WI38 (cell line): Measurements from ENCODE around the gene SYN1.

Experiments used
- H3K4me3 ChIP-seq: 2 replicates; pipeline ENCODE4 v1.5.1; 2011; ENCODE audit warnings: low read depth, mild to moderate bottlenecking, control low read depth, low read length
- CTCF ChIP-seq: IDR thresholded peaks from 2 replicates; pipeline ENCODE4 v1.5.1; 2012; ENCODE audit warnings: low read depth, mild to moderate bottlenecking, control low read depth, low read length

SYN1 gene

GRCh38 chrX:47623540-47624027, 3.9 kb upstream of the SYN1 start:
- TF ChIP-seq CTCF, result no peak
- peak overlapping the region; percentile 33 for H3K4me3 ChIP-seq

GRCh38 chrX:47621851-47622250, 2.2 kb upstream of the SYN1 start:
- no peak overlapping the region for H3K4me3 ChIP-seq
- no peak for TF ChIP-seq CTCF

DNA sequence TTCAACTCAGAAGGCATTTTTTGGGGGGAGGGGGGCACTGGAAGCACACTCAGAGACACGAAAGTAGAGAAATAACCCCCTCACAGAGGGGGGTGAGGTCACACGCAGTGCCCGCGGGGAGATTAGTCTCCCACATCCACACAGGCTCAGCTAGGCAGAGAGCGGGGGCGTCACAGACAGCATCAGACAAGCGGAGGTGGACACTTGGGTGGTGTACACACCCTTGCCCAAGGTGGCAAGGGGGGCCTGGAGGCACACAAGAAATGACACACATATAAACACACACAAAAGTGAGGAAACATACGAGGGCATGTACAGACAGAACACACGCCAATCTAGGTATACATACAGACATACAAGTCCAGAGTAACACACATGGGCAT, 637 bp upstream of the SYN1 start:
- TF ChIP-seq CTCF, result no peak
- H3K4me3 ChIP-seq, result no peak overlapping the region

DNA sequence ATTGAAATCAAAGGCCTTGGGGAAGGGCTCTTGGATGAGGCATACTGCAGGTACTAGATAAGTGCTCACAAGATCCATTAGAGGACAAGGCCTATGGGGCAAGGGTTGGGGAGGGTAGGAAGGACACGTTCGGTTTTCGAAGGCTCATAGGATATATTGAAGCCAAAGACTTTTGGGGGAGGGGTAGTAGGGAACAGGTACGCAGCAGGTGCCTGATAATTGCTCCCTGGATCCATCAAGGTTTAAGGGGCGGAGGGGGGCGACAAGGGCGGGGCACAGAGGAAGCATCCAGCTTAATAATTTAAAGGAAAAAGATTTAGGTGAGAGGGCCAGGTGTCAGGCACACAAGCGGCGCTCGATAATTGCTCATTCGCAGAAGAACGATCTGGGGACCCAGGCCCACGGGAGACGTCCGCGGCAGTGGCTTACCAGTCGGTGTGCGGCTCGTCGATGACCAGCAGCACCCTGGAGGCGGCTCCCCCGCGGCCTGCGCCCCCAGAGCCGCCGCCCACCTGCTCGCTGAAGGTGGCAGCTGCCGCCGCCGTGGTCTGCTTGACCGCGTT, 653 bp downstream of the SYN1 start:
- no peak overlapping the region for H3K4me3 ChIP-seq

DNA sequence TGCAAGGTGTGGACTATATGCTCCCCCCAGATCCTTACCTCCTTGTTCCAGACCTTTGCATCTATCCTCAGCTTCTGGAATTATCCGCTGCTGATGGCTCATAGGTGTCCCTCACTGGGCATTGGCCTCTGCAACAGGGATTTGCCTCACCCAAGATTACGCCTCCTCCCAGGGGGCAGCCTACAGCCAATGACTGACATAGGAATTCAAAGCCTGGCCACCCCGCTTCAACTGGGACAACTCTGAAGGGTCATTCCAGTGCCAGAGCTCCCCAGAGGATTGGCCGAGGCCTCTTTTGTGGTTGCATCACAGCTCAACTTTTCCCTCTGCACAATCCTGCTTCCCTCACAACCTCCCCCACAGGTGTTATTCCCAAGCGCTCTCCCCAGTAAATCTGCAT, 5.0 kb downstream of the SYN1 start:
- TF ChIP-seq CTCF, result no peak
- no peak overlapping the region for H3K4me3 ChIP-seq

More for the DNA sequence above, 653 bp downstream of the SYN1 start:
- TF ChIP-seq CTCF, result no peak

GRCh38 chrX:47613082-47613481, 6.6 kb downstream of the SYN1 start:
- no peak for TF ChIP-seq CTCF
- no peak overlapping the region for H3K4me3 ChIP-seq

- TF ChIP-seq CTCF, result no peak
- no peak overlapping the region for H3K4me3 ChIP-seq
These were observed 7.2 kb downstream of the SYN1 start for GRCh38 chrX:47612418-47612817.
